DND-41 (cell line): ENCODE measurements around the gene LPAR3.

Experiments used
- ATAC-seq: fragments of 200-7000 bp; cut with Tn5 transposase; 3 replicates; pipeline ENCODE4 v1.9.1; 2021; ENCODE audit warnings: low read depth; ENCODE audit not compliant: insufficient read depth
- DNase-seq: peaks from one replicate; pipeline ENCODE4 v3.0.0-alpha.2; 2020
- H2AFZ ChIP-seq: 2 replicates; pipeline ENCODE4 v1.6.0; 2012; ENCODE audit warnings: low read depth, low read length
- H3K27ac ChIP-seq: 2 replicates; pipeline ENCODE4 v1.5.1; 2012; ENCODE audit warnings: low read length, inconsistent platforms
- H3K27me3 ChIP-seq: fragments of 200-600 bp; sonication (generic); 2 replicates; pipeline ENCODE4 v1.6.0; 2012; ENCODE audit warnings: low read length, mild to moderate bottlenecking, inconsistent platforms; ENCODE audit not compliant: insufficient read depth, poor library complexity
- H3K36me3 ChIP-seq: 2 replicates; pipeline ENCODE4 v1.5.1; 2012; ENCODE audit warnings: low read length, inconsistent platforms; ENCODE audit not compliant: insufficient read depth
- H3K4me1 ChIP-seq: 2 replicates; pipeline ENCODE4 v1.5.1; 2012; ENCODE audit warnings: mild to moderate bottlenecking, low read length; ENCODE audit not compliant: insufficient read depth
- H3K4me2 ChIP-seq: 2 replicates; pipeline ENCODE4 v1.6.0; 2012; ENCODE audit warnings: mild to moderate bottlenecking, moderate library complexity, low read length, inconsistent platforms; ENCODE audit not compliant: insufficient read depth
- H3K4me3 ChIP-seq, 2 experiments: fragments of 200-600 bp in 1 of 2; shearing (Covaris generic) in 1 of 2; 2 replicates each; pipeline ENCODE4 v1.5.1; 2012 to 2016; ENCODE audit warnings: inconsistent platforms in 2 of 2, low read length in 2 of 2, mild to moderate bottlenecking in 2 of 2, low read depth in 1 of 2, moderate library complexity in 1 of 2
- H3K79me2 ChIP-seq: 2 replicates; pipeline ENCODE4 v1.6.0; 2012; ENCODE audit warnings: low read length, inconsistent platforms; ENCODE audit not compliant: insufficient read depth
- H3K9ac ChIP-seq: 2 replicates; pipeline ENCODE4 v1.6.0; 2012; ENCODE audit warnings: low read depth, mild to moderate bottlenecking, inconsistent platforms, low read length, moderate library complexity
- H3K9me3 ChIP-seq: 2 replicates; pipeline ENCODE4 v1.5.1; 2012; ENCODE audit warnings: low read length, moderate library complexity, mild to moderate bottlenecking, inconsistent platforms; ENCODE audit not compliant: insufficient read depth, severe bottlenecking
- H4K20me1 ChIP-seq: 2 replicates; pipeline ENCODE4 v1.6.0; 2012; ENCODE audit warnings: low read length; ENCODE audit not compliant: insufficient read depth
- CTCF ChIP-seq: IDR thresholded peaks from 2 replicates; pipeline ENCODE4 v1.5.1; 2012; ENCODE audit warnings: borderline replicate concordance, low read length, moderate library complexity, mild to moderate bottlenecking; ENCODE audit not compliant: poor library complexity, severe bottlenecking; ENCODE audit errors: extremely low read depth
- EZH2 ChIP-seq: IDR thresholded peaks from 3 replicates; pipeline ENCODE4 v1.6.1; 2012; ENCODE audit warnings: borderline replicate concordance, low read depth, mild to moderate bottlenecking, moderate library complexity, low read length, inconsistent platforms; ENCODE audit not compliant: severe bottlenecking

The LPAR3 gene

GRCh38 chr1:84844094-84844493, 48.9 kb downstream of the LPAR3 start:
- H3K4me2 ChIP-seq: no peak overlapping the region
- H2AFZ ChIP-seq: no peak overlapping the region
- H3K9me3 ChIP-seq: no peaks in the 10 kb centered on the region
- H4K20me1 ChIP-seq: no peaks in the 10 kb centered on the region
- H3K4me3 ChIP-seq: no peak overlapping the region
- peaks cover 6% of the 10 kb centered on the region for H3K27me3 ChIP-seq
- H3K9ac ChIP-seq: no peak overlapping the region
- no peaks in the 10 kb centered on the region for H3K79me2 ChIP-seq
- ATAC-seq (no peak), DNase-seq (no peak)
- no peaks in the 10 kb centered on the region for H3K4me1 ChIP-seq
- TF ChIP-seq EZH2: no peak
- TF ChIP-seq CTCF: no peak
- no peak overlapping the region for H3K27ac ChIP-seq
- H3K36me3 ChIP-seq: no peaks in the 10 kb centered on the region

GRCh38 chr1:84842748-84843231, 50.2 kb downstream of the LPAR3 start:
- H3K27ac ChIP-seq: no peak overlapping the region
- DNase-seq (no peak), ATAC-seq (no peak)
- no peak overlapping the region for H3K4me2 ChIP-seq
- H4K20me1 ChIP-seq: no peaks in the 10 kb centered on the region
- TF ChIP-seq CTCF: no peak
- TF ChIP-seq EZH2: no peak
- peaks cover 6% of the 10 kb centered on the region for H3K27me3 ChIP-seq
- H3K9ac ChIP-seq: no peak overlapping the region
- no peak overlapping the region for H2AFZ ChIP-seq
- no peaks in the 10 kb centered on the region for H3K36me3 ChIP-seq
- H3K4me1 ChIP-seq: no peaks in the 10 kb centered on the region
- H3K79me2 ChIP-seq: no peaks in the 10 kb centered on the region
- H3K9me3 ChIP-seq: no peaks in the 10 kb centered on the region
- H3K4me3 ChIP-seq: no peak overlapping the region

GRCh38 chr1:84841971-84842370, 51.0 kb downstream of the LPAR3 start:
- Histone ChIP-seq H3K79me2 (no peaks in the 10 kb centered on the region), H3K4me1 (no peaks in the 10 kb centered on the region), H3K27ac (no peak overlapping the region), H3K36me3 (no peaks in the 10 kb centered on the region), H3K9me3 (no peaks in the 10 kb centered on the region), H4K20me1 (no peaks in the 10 kb centered on the region), H3K27me3 (peaks cover 6% of the 10 kb centered on the region), H3K4me3 (no peak overlapping the region), H3K9ac (no peak overlapping the region), H3K4me2 (no peak overlapping the region), H2AFZ (no peak overlapping the region)
- DNase-seq (no peak), ATAC-seq (no peak)
- TF ChIP-seq EZH2 (no peak), CTCF (no peak)

- H3K79me2 ChIP-seq: no peaks in the 10 kb centered on the region
- H3K9ac ChIP-seq: no peak overlapping the region
- no peaks in the 10 kb centered on the region for H3K9me3 ChIP-seq
- peaks cover 6% of the 10 kb centered on the region for H3K27me3 ChIP-seq
- TF ChIP-seq EZH2: no peak
- TF ChIP-seq CTCF: no peak
- ATAC-seq (no peak), DNase-seq (no peak)
- H3K4me2 ChIP-seq: no peak overlapping the region
- no peak overlapping the region for H3K27ac ChIP-seq
- H3K4me1 ChIP-seq: no peaks in the 10 kb centered on the region
- H3K4me3 ChIP-seq: no peak overlapping the region
- no peaks in the 10 kb centered on the region for H3K36me3 ChIP-seq
- H4K20me1 ChIP-seq: no peaks in the 10 kb centered on the region
- no peak overlapping the region for H2AFZ ChIP-seq
Measured at GRCh38 chr1:84840346-84840745, 52.7 kb downstream of the LPAR3 start.
